Ectodermal cell (in vitro differentiated cells): ENCODE measurements around the gene NAAA.
"Not testable (repeated sequence)": the region's sequence is repeated elsewhere in the genome, so short reads cannot be mapped to it uniquely, and the experiment has no call there.

Experiments
- H3K27ac ChIP-seq: 2 replicates; pipeline ENCODE4 v1.7.0; 2013; ENCODE audit warnings: mild to moderate bottlenecking, low read depth, low read length; ENCODE audit not compliant: insufficient read depth, poor library complexity, severe bottlenecking
- H3K27me3 ChIP-seq: 2 replicates; pipeline ENCODE4 v1.7.0; 2013; ENCODE audit warnings: mild to moderate bottlenecking, low read length; ENCODE audit not compliant: insufficient read depth, control insufficient read depth, poor library complexity, severe bottlenecking
- H3K36me3 ChIP-seq: one replicate; pipeline ENCODE4 v1.7.0; 2013; ENCODE audit warnings: low read length; ENCODE audit not compliant: control insufficient read depth, insufficient read depth
- H3K4me1 ChIP-seq: one replicate; pipeline ENCODE4 v1.7.0; 2013; ENCODE audit warnings: low read length; ENCODE audit not compliant: control insufficient read depth, insufficient read depth
- H3K4me3 ChIP-seq: 2 replicates; pipeline ENCODE4 v1.7.0; 2013; ENCODE audit warnings: low read depth, low read length, control low read depth; ENCODE audit not compliant: insufficient read depth
- H3K9me3 ChIP-seq: 2 replicates; pipeline ENCODE4 v1.7.0; 2013; ENCODE audit warnings: mild to moderate bottlenecking, low read length, moderate library complexity; ENCODE audit not compliant: control insufficient read depth
- WGBS, 2 experiments: methylation state at CpG; one replicate each; pipeline ENCODE4 v1.1.7; 2013; ENCODE audit warnings: missing lambda C conversion rate in 2 of 2; 5-methylcytosine and 5-hydroxymethylcytosine counted together

The NAAA gene

GRCh38 chr4:75954811-75955210 is 14.0 kb upstream of the NAAA start:
- 93 to 97% methylated on average over 4 to 5 of the region's 5 CpGs for WGBS, 2 experiments
- H3K9me3 ChIP-seq, H3K4me1 ChIP-seq, H3K27ac ChIP-seq, H3K27me3 ChIP-seq, H3K4me3 ChIP-seq: not testable (repeated sequence)
- peaks cover 42% of the 10 kb centered on the region for H3K36me3 ChIP-seq

DNA sequence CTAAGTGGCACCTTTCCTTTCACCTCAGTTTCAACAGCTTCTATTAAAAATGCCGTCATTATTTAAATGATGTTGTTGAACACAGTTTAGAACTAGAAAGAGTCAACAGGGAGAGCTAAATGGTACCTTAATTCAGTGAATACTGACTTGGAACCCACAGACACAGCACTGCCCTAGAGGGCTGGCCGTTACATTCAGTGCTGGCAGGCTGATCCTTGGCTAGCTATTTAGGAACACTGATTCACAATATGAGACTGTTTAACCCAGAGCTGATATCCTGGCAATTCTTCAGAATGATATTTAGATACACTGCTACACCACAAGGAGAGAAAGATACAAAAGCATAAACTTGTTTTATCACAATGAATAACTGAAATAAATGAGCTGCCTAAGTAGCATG is 12.7 kb upstream of the NAAA start:
- no peaks in the 10 kb centered on the region for H3K9me3 ChIP-seq
- no peak overlapping the region for H3K27ac ChIP-seq
- no peak overlapping the region for H3K4me3 ChIP-seq
- WGBS, 2 experiments = 97 to 98% methylated on average over 2 of the region's 2 CpGs
- no peaks in the 10 kb centered on the region for H3K27me3 ChIP-seq
- H3K36me3 ChIP-seq = peaks cover 33% of the 10 kb centered on the region
- H3K4me1 ChIP-seq = no peaks in the 10 kb centered on the region

DNA sequence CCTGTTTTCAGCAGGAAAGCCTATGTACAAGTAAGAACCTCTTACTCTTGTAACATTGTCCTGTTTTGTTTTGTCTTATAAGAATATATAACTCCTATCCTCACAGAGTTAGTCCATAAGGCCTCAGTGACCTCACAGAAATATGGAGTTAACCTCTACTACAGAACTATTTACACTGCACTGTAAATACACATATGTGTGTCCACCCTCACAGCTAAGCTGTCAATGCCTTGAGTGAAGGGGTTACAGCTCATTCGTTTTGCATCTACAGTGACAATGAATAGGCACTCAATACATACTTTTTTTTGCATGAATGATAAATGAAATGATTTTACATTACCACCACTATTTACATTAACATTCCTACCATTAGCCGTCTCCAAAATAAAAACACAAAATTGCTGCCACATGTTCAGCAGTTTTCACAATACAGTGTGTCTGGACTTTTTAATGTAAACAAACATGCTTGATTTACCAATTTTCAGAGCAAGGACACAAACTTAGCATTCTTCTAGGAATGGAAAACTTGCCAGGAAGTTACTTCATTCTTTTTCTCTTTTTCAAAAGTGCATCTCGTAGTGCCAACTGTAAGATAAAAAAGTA is 9.5 kb upstream of the NAAA start:
- no peaks in the 10 kb centered on the region for H3K9me3 ChIP-seq
- 96 to 97% methylated on average over 2 to 3 of the region's 3 CpGs for WGBS, 2 experiments
- H3K4me1 ChIP-seq = no peaks in the 10 kb centered on the region
- H3K27me3 ChIP-seq = no peaks in the 10 kb centered on the region
- no peak overlapping the region for H3K4me3 ChIP-seq
- no peak overlapping the region for H3K27ac ChIP-seq
- H3K36me3 ChIP-seq = peaks cover 14% of the 10 kb centered on the region

- no peaks in the 10 kb centered on the region for H3K27me3 ChIP-seq
- WGBS, 2 experiments = 76 to 88% methylated on average over 5 of the region's 5 CpGs
- no peaks in the 10 kb centered on the region for H3K9me3 ChIP-seq
- H3K4me1 ChIP-seq = no peaks in the 10 kb centered on the region
- H3K27ac ChIP-seq = no peak overlapping the region
- H3K4me3 ChIP-seq = no peak overlapping the region
- H3K36me3 ChIP-seq = peaks cover 13% of the 10 kb centered on the region
These were observed 8.1 kb upstream of the NAAA start for GRCh38 chr4:75948822-75949444.

DNA sequence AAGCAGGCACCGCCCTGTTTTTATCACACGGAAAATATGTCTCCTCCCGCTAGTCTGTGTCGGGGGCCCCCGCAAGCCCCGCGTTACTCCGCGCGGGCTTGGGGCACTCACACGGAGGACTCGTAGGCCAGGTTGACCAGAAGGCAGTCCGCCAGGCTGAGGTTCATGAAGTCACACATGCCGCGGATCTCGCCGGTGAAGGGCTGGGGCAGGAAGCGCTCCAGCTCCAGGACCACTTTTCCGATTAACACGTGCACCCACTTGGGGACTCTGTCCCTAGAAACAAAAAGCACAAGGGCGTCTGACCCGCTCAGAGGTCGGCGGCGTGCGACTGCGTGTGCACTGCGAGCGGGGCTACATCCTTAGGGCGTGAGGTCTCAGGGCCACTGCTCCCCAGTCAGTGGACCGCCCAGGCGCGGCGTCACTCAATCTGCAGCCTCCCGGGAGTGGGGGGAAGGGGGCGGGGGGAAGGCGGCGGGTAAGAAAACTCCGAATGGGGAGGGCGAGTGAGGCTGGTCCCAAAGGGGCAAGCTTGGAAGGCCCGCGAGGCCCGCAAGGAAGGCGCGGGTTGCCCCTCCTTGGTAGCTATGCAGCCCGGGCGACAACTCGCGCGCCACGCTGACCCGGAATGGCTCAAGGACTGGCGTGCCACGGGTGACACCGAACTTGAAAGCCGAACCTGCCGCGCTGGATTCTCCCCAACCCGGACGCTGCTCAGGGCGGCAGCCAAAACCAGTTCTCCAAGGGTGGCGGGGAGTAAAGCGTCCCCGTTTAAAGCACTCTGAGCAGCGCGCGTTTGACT is 722 bp downstream of the NAAA start:
- Histone ChIP-seq H3K27ac (no peak overlapping the region), H3K36me3 (no peaks in the 10 kb centered on the region), H3K27me3 (peaks cover 29% of the 10 kb centered on the region), H3K4me3 (peak overlapping the region; percentile 58), H3K9me3 (no peaks in the 10 kb centered on the region), H3K4me1 (no peaks in the 10 kb centered on the region)
- WGBS, 2 experiments = 1% methylated on average over 67 of the region's 67 CpGs

DNA sequence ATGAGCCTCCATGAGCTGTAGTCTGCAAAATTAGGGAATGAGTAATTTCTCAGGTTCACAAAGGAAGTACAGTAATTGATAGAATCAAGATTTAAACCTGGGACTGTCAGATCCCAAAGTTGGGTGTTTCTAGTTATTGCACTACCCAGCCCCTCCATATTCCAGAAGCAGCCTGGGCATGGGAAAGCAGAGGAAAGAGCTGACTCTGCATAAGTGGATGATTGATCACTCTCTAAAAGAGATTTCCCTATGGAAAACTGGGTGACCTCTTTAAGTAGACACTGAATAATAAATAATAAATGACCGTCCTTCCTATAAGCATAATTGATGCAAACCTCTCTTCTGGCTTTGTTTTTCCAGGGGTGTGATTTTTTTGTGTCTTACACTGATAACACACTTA is 5.2 kb downstream of the NAAA start:
- H3K4me3 ChIP-seq = no peak overlapping the region
- no peaks in the 10 kb centered on the region for H3K36me3 ChIP-seq
- H3K27ac ChIP-seq = no peak overlapping the region
- no peaks in the 10 kb centered on the region for H3K4me1 ChIP-seq
- no peaks in the 10 kb centered on the region for H3K9me3 ChIP-seq
- 100% methylated on average over 1 of the region's 1 CpG; no CpG with 5 or more reads in 1 of the 2 experiments for WGBS, 2 experiments
- peaks cover 17% of the 10 kb centered on the region for H3K27me3 ChIP-seq

DNA sequence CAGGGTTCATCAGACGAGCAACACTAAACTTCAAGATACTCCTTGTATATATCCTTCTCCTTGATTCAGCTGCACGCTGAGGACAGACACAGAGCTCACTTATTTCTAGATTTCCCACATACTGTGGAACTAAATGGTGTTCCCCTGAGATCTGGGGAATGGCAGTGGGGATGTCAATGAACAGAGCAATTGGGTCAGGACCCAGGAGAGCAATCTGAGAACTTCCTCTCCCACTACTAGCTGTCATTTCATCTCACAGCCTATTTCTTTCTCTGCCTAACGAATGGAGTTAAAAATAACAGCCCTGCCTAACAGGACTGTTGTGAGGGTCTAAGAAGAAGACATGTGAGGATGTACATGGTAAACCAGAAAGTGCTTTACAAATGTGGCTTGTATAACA is 10.7 kb downstream of the NAAA start:
- H3K27ac ChIP-seq = no peak overlapping the region
- H3K27me3 ChIP-seq = no peaks in the 10 kb centered on the region
- H3K36me3 ChIP-seq = no peaks in the 10 kb centered on the region
- no peak overlapping the region for H3K4me3 ChIP-seq
- no peaks in the 10 kb centered on the region for H3K9me3 ChIP-seq
- WGBS, 2 experiments = 91 to 95% methylated on average over 2 to 3 of the region's 3 CpGs
- no peaks in the 10 kb centered on the region for H3K4me1 ChIP-seq

DNA sequence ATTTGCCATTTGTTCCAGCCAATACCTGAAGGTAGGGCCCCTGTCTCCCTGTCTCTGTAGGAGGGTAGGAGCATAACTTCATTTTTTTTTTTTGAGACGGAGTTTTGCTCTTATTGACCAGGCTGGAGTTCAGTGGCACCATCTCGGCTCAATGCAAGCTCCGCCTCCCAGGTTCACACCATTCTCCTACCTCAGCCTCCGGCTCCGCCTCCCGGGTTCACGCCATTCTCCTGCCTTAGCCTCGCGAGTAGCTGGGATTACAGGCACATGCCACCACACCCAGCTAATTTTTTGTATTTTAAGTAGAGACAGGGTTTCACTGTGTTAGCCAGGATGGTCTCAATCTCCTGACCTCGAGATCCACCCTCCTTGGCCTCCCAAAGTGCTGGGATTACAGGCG is 15.9 kb downstream of the NAAA start:
- not testable (repeated sequence) for H3K27me3 ChIP-seq, H3K36me3 ChIP-seq, H3K4me3 ChIP-seq, H3K4me1 ChIP-seq, H3K27ac ChIP-seq, H3K9me3 ChIP-seq
- WGBS, 2 experiments = 91 to 94% methylated on average over 11 of the region's 11 CpGs

DNA sequence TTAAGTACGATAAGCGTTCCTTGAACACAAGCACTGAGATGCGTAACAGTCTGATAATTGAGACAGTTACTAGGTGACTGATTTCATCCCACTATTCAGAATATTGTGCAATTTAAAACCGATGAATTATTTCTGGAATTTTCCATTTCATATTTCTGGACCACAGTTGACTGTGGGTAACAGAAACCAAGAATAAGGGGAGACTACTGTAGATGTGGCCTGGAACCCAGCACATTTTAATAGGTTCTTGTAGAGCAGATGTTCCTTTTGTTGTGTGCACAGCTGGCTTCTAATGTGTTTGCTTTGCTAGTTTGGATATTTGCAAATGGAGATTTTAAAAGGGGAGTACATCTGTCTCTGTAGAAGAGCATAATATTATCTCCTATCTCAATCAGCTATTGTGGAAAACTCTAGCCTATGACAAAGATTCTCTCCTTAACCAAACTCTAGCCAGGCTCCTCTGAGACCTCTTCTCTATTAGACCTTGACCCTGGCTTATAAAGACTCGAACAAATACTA is 16.4 kb downstream of the NAAA start:
- H3K27ac ChIP-seq = no peak overlapping the region
- no peaks in the 10 kb centered on the region for H3K4me1 ChIP-seq
- no peaks in the 10 kb centered on the region for H3K27me3 ChIP-seq
- no peaks in the 10 kb centered on the region for H3K36me3 ChIP-seq
- WGBS, 2 experiments = 96 to 97% methylated on average over 5 of the region's 5 CpGs
- no peak overlapping the region for H3K4me3 ChIP-seq
- H3K9me3 ChIP-seq = no peaks in the 10 kb centered on the region

GRCh38 chr4:75922588-75922987 is 18.2 kb downstream of the NAAA start:
- no peaks in the 10 kb centered on the region for H3K9me3 ChIP-seq
- 100% methylated on average over 1 of the region's 1 CpG for WGBS, 2 experiments
- no peaks in the 10 kb centered on the region for H3K4me1 ChIP-seq
- no peak overlapping the region for H3K4me3 ChIP-seq
- no peaks in the 10 kb centered on the region for H3K27me3 ChIP-seq
- no peak overlapping the region for H3K27ac ChIP-seq
- no peaks in the 10 kb centered on the region for H3K36me3 ChIP-seq
